Hippocampal formation (tissue), 2 donors: Measurements from ENCODE around the gene HRH2.
"Not testable (repeated sequence)": the region's sequence is repeated elsewhere in the genome, so short reads cannot be mapped to it uniquely, and the experiment has no call there.

Experiments
- DNase-seq, 2 donors: peaks; one replicate each; lab custom pipeline; 2025; lab: John Stamatoyannopoulos, UW

The HRH2 gene, protein sequence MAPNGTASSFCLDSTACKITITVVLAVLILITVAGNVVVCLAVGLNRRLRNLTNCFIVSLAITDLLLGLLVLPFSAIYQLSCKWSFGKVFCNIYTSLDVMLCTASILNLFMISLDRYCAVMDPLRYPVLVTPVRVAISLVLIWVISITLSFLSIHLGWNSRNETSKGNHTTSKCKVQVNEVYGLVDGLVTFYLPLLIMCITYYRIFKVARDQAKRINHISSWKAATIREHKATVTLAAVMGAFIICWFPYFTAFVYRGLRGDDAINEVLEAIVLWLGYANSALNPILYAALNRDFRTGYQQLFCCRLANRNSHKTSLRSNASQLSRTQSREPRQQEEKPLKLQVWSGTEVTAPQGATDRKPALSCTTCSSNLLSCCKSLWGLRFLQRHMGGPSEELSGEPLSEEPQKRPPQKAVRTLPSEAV

DNA sequence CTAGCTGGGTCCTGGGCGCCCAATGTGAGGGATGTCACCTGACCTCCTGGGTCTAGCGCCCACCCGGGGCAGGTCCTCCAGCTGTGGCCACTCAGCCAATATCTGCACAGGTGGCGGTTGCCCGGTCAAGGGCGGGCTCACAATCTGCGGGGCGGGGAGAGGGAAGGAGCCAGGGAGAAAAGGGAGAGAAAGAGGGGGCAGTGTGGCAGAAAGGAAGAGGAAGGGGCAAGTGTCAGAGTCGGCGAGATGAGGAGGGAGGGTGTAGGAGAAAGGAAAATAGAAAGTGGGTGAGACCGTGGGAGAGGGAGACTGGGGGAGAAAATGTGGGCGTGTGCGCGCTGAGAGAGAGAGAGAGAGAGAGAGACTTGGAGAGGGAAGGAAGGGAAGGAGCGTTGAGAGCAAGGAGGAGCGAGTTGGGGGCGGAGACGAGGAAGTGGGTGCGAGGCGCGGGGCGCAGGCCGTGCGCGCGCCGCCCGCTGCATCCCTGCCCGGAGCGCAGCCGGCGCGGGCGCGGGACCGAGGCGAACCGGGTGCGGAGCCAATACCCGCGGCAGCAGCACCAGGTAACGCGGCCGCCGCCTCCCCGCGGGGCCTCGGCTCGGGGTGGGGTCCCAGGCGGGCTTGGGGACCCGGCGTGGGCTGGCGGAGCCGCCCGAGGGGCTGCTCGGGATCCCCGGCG, at the start of gene HRH2:
TSS of gene HRH2 (plus strand) at position 479 of the 679 bp plus-strand sequence. CDS start 25,163 bp downstream, outside the sequence.
- DNase-seq = no peak

DNA sequence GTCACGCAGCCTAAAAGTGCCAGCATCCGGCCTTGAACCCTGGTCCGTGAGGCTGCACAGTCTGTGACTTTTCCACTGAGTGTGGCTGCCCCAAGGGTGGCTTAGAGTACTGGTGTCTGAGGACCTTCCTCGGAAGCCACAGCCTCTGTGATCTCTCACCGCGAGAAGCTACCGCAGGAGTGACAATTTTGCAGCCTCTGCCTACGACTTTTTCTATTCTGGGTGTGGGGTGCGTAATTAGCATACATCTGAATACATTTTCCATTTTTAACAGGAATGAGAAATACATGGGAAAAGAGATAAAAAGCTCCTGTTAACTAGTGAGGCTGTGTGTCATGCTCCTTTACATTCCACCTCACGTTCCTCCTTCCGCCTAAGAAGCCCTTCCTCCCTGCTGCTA, 48.3 kb upstream of the HRH2 start:
- DNase-seq = peak in 1 of 2 donors; percentile 34

DNA sequence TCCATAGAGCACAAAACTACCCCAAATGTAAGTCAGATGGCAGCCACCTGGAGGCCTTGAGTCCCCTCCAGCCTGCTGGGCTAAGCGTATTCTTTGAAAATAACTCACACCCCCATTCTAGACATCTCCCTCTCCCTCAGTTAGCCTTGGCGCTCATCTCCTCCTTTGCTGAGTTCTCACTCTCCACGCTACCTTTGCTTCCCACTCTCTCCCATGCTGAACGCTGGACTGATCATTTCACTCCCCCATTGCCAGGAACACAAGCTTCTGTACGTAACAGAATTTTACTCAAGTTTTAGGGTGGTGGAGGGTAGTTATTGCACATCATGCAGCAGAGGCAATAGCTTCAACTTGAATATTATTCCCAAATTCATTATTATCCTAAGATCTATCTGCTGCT, 47.5 kb upstream of the HRH2 start:
- DNase-seq = no peak

DNA sequence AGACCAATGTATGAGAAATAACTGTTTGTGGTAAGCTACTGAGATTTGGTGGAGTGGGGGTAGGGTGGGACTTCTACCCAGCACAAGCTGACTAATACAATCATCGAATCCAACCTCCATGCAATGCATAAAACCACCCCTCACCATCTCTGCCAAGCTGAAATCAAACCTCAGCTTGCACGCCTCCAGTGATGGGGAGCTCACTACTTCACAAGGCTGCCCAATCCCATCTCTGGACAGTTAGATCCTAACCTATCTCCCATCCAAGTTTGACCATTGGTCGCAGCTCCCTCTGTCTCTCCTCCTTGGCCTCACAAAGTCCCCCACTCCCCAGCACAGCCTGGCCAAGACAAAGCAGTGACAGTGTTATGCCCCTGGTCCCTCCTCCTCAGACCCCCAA, 47.0 kb upstream of the HRH2 start:
- no peak for DNase-seq

DNA sequence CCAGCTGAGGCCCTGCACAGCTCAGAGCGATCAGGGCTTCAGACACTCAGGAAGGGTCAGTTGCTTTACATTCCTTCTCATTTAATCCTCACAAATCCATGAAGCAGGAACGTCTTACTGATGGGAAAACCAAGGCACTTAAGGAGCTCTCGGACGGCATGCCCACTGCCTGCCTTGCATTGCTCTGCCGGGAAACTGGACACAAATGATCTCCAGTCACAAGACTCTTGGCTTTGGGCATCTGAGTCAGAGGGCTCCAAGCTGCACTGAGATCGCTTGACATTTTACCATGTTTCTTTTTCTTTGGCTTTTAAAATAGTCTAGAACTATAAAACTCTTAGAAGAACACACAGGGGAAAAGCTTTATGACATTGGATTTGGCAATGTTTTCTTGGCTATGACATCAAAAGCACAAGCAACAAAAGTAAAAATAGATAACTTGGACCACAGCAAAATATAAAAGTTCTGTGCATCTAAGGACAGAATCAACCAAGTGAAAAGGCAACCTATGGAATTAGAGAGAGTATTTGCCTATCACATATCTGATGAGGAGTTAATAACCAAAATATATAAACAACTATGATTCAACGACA, 43.6 kb upstream of the HRH2 start:
- DNase-seq = no peak

DNA sequence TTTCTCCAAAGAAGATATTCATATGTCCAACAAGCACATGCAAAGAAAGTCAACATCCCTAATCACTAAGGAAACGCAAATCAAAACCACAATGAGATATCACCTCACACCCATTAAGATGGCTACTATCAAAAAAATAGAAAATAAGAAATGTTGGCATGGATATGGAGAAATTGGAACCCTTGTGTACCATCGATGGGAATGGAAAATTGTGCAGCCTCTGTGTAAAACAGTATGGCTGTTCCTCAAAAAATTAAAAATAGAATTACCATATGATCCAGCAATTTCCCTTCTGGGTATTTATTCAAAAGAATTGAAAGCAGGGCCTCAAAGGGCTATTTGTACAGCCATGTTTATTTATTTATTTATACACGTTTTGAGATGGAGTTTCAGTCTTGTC, 43.0 kb upstream of the HRH2 start:
- DNase-seq = no peak

DNA sequence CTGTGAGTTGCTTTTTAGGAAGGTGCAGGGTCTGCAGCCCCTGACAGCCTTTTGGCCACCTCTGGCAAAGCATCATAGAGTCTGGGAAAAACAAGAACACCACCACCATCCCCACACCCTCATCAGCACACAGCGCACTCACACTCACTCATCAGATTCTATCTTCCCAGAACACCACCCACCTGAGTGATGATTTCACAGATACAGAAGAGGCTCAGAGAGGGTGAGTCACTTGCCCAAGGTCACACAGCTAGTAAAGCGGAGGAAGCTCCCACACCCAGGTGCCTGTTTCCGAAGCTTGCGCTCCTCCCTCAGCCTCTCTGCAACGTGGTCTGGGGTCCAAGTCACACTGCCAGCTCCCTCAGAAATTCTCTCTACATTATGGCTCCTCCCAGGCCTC, 41.8 kb upstream of the HRH2 start:
- DNase-seq = no peak

DNA sequence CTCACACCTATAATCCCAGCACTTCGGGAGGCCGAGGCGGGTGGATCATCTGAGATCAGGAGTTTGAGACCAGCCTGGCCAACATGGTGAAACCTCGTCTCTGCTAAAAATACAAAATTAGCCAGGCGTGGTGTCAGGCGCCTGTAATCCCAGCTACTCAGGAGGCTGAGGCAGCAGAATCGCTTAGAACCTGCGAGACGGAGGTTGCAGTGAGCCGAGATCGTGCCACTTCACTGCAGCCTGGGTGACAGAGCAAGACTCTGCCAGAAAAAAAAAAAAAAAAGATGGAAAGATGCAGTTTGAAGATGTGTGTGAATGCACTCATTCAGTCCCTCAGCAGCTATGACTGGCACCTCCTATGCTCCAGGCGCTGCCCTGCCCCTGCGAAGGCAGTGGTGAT, 41.3 kb upstream of the HRH2 start:
- not testable (repeated sequence) for DNase-seq

DNA sequence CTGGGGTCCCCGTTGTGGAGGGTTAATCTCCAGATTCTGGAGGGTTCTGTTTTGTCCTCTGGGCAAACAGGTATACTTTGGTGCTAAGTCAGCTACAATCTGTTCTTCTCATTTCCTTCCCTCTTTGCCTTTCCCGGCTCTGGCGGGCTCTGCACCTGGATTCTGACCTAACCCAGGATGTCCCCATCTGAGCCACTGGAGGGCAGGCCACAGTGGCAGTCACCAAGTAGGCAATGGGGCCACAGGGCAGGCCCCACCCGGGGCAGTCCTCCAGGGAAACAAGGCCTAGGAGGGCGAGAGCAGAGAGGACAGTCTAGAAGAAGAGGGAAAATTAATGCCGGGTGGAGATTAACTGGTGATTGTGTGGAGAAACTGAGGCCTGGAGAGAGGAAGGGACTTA, 40.4 kb upstream of the HRH2 start:
- DNase-seq = no peak

DNA sequence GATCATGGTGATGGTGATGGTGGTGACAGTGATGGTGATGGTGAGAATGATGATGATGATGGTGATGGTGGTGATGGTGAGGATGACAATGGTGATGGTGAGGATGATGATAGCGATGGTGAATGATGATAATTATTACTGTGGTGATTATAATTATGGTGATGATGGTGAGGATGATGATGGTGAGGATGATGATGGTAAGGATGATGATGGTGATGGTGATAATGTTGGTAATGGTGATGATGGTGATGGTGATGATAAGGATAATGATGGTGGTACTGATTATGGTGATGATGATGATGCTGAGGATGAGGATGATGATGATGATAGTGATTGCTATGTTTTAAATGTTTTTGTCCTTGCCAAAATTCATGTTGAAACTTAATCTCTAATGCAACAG, 37.3 kb upstream of the HRH2 start:
- DNase-seq = no peak

DNA sequence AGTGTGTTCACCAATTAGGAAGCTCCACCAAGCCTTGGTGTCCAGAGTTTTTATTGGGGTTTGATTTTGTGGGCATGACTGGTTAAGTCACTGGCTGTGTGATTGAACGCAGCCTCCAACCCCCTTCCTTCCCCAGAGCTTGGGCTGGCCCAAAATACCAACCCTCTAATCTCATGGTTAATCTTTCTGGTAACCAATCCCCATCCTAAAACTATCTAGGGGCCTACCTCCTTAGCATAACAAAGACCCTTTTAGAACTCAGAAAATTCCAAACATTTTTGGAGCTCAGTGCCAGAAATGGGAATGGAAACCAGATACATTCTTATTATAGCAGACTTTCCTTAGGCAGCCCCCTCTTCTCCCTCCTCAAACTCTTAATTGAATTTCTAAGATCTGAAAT, 35.9 kb upstream of the HRH2 start:
- DNase-seq = no peak

DNA sequence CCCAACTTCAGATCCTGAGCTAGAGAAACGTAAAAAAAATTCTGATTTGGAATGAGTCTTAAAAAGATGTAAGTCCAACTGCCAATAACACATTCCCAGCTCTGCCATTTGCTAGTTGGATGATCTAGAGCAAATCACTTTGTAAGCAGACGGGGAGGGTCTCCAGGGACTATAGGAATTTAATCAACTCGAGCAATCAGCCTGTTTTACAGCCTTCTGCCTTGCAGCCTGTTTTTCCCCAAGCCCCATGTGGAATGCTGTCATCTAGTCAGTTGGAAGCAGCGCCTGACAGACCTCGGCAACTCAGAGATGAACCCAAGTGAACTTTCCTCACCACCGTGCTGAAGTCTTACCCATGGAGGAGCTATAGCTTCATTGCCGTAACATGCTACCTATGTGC, 34.8 kb upstream of the HRH2 start:
- no peak for DNase-seq

DNA sequence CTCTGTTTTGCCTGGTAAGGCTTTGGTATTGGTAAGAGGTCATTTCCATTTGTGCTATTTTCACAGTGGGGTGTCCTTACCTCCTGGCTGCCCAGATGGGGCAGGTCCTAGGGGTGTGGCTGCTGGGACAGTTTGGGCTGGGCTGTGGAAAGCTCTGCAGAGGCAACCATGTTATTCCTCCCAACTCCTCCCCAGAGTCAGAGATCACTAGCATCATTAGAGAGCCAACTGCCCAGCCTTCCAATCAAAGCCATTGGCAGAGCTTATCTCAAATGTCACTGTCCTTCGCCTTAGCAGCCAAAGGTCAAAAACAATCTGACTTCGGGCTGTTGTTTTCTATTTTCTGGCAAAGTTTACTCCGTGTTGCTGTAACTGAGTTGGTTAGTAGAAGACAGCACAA, 33.6 kb upstream of the HRH2 start:
- DNase-seq = no peak

DNA sequence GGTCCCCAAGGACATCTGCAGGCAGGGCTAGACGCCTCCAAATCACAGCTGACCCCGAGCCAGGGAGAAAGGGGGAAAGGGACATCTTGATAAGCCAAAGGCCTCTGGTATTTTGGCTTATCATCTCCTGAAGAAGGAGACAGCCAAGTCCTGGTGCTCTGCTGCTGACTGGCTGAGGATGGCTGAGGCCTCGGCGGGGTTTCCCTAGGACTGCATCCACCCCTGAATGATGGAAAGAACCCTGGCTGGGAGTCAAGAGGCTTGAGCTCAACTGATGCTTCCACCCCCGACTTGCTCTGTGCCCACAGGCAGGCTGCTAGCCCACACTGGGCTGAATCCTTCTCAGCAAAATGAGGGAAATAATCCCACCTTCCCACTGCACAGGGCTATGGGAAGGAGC, 30.9 kb upstream of the HRH2 start:
- DNase-seq = no peak

DNA sequence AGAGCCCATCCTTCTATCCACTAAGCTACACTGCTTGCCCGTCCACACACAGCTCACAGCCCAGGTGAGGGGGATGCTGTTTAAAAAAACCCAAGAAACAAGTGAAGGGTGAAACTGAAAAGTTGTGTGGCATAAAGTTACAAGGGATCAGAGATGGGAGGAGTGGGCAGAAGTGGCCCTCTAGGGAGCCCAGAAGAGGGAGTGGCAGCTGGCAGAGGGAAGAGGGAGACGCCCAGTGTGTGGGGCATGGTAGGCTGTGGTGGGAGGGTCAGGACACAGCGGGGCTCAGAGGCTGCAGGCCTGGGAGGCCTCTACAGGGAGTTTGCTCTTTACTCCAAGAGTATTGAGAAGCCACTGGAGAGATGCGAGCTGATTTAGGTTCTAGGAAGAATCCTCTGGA, 30.1 kb upstream of the HRH2 start:
- no peak for DNase-seq

DNA sequence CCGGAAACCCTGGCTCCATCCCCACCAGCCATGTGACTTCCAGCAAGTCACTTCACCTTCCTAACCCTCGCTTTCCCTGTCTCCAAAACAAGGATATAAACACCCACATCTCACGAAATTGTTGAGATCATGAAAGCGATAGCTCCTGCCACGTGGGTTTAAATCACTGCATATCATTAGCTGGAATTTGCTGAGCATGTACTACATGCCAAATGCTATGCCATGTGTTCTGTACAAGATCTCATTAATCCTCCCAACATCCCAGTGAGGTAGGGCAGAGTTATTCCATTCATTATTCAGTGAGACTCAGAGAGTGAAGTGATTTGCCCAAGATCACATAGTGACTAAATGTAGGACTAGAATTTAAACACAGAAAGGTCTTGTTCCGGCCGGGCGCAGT, 29.2 kb upstream of the HRH2 start:
- DNase-seq = no peak

DNA sequence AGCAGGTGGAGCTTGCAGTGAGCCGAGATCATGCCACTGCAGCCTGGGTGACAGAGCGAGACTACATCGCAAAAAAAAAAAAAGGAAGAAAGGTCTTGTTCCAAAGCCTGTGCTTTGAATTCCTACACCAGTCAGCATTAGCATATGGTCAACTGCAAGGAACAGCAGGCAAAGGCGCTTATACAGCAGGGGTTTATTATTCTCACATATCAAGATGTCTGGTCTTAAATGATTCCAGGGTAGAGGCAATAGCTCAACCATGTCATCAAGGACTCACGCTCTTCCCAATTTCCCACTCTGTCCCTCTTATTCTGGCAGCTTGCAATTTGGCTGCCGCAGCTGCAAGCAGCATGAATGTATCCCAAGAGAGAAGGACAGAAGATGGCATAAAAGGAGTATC, 28.6 kb upstream of the HRH2 start:
- no peak for DNase-seq

DNA sequence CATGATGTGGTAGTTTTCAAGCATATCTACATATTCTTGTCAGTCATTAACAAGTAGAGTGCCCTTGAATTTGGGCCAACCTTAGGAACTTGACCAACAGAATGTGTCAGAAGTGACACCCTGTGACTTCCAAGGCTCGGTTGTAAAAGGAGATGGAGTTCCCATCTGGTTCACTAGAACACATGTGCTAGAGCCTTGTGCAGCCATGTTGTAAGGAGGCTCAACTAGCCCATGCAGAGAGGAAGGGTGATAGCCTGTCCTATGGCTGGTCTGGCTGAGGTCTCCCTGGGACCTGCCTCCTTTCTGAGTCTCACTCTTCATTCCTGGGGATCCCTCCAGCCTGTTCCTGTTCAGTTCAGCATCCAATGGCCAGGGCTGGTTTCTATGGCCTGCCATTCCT, 28.1 kb upstream of the HRH2 start:
- DNase-seq = no peak

DNA sequence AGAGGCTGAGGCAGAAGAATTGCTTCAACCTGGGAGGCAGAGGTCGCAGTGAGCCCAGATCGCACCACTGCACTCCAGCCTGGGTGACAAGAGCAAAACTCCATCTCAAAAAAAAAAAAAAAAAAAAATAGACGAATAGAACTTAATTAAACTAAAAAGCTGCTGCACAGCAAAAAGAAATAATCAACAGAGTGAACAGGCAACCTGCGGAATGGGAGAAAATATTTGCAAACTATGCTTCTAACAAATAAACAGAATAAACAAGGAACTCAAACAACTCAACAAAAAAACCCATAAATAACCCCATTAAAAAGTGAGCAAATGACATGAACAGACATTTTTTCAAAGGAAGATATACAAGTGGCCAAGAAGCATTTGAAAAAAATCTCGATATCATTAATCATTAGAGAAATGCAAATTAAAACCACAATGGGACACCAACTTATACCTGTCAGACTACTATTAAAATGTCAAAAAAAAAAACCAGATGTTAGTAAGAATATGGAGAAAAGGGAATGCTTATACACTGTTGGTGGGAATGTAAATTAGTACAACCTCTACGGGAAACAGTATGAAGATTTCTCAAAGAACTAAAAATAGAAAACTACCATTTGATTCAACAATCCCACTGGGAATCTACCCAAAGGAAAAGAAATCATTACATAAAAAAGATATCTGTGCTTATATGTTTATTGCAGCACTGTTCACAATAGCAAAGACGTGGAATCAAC, 21.9 kb upstream of the HRH2 start:
- DNase-seq = no peak

DNA sequence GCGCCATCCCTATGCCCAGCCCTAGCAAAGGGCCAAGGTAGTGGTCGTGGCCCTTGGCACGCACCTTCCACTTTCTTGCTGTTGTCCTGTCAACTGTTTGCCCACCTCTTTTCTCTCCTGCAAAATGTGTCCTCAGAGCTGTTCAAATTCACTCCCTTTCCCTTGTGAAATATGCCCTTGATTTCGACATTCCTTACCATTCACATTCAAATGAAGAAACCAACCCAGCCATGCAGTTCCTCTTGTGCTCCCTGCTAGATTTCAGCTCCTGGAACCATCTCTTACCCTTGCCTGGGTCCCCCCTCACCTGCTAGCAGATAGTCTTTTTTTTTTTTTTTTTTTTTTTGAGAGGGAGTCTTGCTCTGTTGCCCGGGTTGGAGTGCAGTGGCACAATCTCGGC, 19.6 kb upstream of the HRH2 start:
- DNase-seq = no peak

DNA sequence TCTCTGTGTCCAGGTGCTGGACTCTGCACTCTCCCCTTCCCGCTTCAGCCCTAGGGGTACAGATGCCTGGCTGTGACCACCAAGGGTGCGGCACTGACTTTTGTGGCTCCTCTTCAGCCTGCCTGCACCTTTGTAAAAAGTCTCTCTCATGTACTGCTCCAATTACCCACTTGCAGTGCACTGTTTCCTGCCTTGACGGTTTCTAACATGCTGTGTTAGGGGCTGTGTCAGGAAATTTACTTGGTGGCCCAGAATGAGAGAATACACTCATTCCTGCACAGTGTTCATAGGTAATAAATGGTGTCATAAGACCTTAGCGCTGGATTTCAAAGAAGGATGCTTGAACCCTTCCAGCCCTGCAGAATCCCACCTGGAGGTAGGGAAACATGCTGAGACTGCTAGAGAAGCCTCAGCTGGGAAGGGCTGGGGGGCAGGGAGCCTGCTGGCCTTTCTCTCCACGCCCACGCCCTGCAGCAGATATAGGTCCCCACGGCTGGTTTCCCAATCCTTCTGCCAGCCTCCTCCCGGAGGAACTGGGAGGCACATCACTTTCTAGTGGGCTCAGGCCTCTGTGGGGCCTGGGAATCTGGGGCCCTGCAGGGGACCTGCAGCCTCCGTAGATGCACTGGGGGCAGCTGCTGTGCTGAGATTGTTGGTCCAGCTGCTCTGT, 17.6 kb upstream of the HRH2 start:
- no peak for DNase-seq

DNA sequence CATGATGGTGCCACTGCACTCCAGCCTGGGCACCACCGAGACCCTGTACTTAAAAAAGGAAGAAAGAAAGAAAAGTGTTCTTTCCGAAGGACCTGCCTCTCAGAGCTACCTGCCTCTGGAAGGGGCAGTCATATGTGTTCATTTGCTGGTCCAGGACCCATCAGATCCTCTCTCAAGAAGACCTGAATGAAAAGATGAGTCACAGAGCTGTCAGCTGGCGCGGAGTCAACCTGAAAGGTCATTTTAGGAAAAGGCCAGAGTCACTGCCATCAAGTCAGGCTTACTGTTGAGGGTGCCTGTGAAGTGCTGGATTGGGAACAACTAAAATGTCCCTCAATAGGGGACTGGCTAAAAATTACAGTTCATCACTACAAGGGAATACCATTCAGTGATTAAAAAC, 14.9 kb upstream of the HRH2 start:
- DNase-seq = no peak
